Measurements from ENCODE around the gene CTDSP1. TPM values are rescaled to one million over a fixed set of nuclear protein-coding genes. Genes with fewer than 3 reads are reported as not detected.

The CTDSP1 gene
- total RNA-seq, 1 experiment from 2014 or later = 52.3 TPM

- no peak for TF ChIP-seq CTCF (conservative IDR thresholded peaks at IDR 0.05)
- no peak overlapping the region for H2BK20ac ChIP-seq (ENCODE audit: low read depth, low read length, poor library complexity, severe bottlenecking)
- H3K9me3 ChIP-seq (ENCODE audit: control insufficient read depth, low read depth, low read length) = no peaks in the 10 kb centered on the region
- H3K9me3 Mint-ChIP-seq = no peaks in the 10 kb centered on the region; a peak in 1 of 5 replicates
- H3K4ac ChIP-seq (ENCODE audit: low read depth, low read length) = no peak overlapping the region
- H3K4me2 ChIP-seq (ENCODE audit: insufficient read depth, insufficient read length, low read length) = peak overlapping the region; percentile 30
- no peak overlapping the region for H3K56ac ChIP-seq (ENCODE audit: insufficient read length, low read depth, low read length)
- no peak overlapping the region for H3T11ph ChIP-seq (ENCODE audit: low read length)
- H4K91ac ChIP-seq (ENCODE audit: insufficient read length, low read depth, low read length) = no peak overlapping the region
- H2BK15ac ChIP-seq (ENCODE audit: low read depth, low read length) = no peak overlapping the region
- H4K5ac ChIP-seq (ENCODE audit: insufficient read length, low read depth, low read length) = no peak overlapping the region
- H3K4me1 Mint-ChIP-seq = peaks cover 9% of the 10 kb centered on the region in 2 experiments
- peak; percentile 68 for DNase-seq
- no peak overlapping the region for H3K23ac ChIP-seq (ENCODE audit: insufficient read length, low read depth, low read length)
- no peaks in the 10 kb centered on the region for H3K27me3 ChIP-seq (ENCODE audit: insufficient read depth, low read length)
- H3K79me1 ChIP-seq (ENCODE audit: insufficient read depth, low read depth, low read length, poor library complexity, severe bottlenecking) = no peaks in the 10 kb centered on the region
- peaks cover 4% of the 10 kb centered on the region; the same call in 1 of the 2 replicates for H3K27me3 Mint-ChIP-seq (ENCODE audit: low read depth)
- no peak overlapping the region for H2AK5ac ChIP-seq (ENCODE audit: insufficient read length, low read length)
- no peaks in the 10 kb centered on the region for H3K4me1 ChIP-seq (ENCODE audit: insufficient read depth, low read length)
- no peak overlapping the region for H2AFZ ChIP-seq (ENCODE audit: low read length)
- no peaks in the 10 kb centered on the region for H3K79me2 ChIP-seq (ENCODE audit: insufficient read depth, low read length)
- H2BK5ac ChIP-seq (ENCODE audit: insufficient read length, low read length) = no peak overlapping the region
- no peak overlapping the region for H3K27ac ChIP-seq (ENCODE audit: insufficient read length, low read depth, low read length)
- no peaks in the 10 kb centered on the region for H3K36me3 Mint-ChIP-seq (ENCODE audit: insufficient read depth in 1 of 3, low read depth in 3 of 3)
- H2BK120ac ChIP-seq (ENCODE audit: low read depth, low read length, poor library complexity, severe bottlenecking) = no peak overlapping the region
- H3K27ac Mint-ChIP-seq = no peak overlapping the region; a peak in 1 of 7 replicates
- H2BK12ac ChIP-seq (ENCODE audit: insufficient read length, low read depth, low read length) = no peak overlapping the region
- no peak overlapping the region for H4K8ac ChIP-seq (replicated peaks; ENCODE audit: insufficient read length, low read depth, low read length)
- no CpG with 5 or more reads among the region's 27 CpGs for WGBS (ENCODE audit: extremely low coverage, insufficient read length, low lambda C conversion rate)
- no peaks in the 10 kb centered on the region for H3K23me2 ChIP-seq (ENCODE audit: insufficient read length, low read depth, low read length, poor library complexity, severe bottlenecking)
- no peak overlapping the region for H3K9ac ChIP-seq (ENCODE audit: extremely low read depth, insufficient read length, low read length)
- peak overlapping the region; percentile 46 to 82 for H3K4me3 Mint-ChIP-seq
- H4K20me1 ChIP-seq (ENCODE audit: control insufficient read depth, insufficient read depth, insufficient read length) = no peaks in the 10 kb centered on the region
- H3K18ac ChIP-seq (ENCODE audit: insufficient read length, low read depth, low read length) = no peak overlapping the region
- H3K14ac ChIP-seq (ENCODE audit: insufficient read depth, low read length) = no peak overlapping the region
These were observed 31.0 kb upstream of the CTDSP1 start for GRCh38 chr2:218368621-218369153.

All from H9 (cell line).